Measurements from ENCODE around the gene CSF3R. TPM values are rescaled to one million over a fixed set of nuclear protein-coding genes. Genes with fewer than 3 reads are reported as not detected.
A peak's percentile ranks its signal among the peaks of the same experiment; 100 is the strongest.
"Not testable (repeated sequence)": the region's sequence is repeated elsewhere in the genome, so short reads cannot be mapped to it uniquely, and the experiment has no call there.

The CSF3R gene
- total RNA-seq, 1 donor from 2014 or later: 21.7 TPM

DNA sequence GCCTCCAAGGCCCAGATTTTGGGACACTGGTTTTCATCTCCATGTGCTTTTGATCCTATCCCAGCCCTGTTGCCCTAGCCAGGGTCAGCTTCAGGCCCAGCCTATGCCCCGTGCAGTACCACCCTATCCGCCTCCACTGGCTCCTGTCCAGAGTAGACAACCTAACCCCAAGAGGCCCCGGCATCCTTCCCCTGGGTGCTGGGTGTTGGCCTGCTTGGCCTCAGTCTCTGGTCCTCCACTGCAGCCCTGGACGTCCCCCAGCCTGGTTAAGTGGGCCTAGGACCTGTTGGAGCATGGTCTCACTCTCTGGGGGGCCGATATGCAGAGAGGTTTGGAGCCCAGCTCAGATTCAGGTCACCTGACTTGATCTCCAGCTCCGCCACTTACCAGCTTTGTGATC is 1.6 kb downstream of the CSF3R start:
- no peak for DNase-seq

DNA sequence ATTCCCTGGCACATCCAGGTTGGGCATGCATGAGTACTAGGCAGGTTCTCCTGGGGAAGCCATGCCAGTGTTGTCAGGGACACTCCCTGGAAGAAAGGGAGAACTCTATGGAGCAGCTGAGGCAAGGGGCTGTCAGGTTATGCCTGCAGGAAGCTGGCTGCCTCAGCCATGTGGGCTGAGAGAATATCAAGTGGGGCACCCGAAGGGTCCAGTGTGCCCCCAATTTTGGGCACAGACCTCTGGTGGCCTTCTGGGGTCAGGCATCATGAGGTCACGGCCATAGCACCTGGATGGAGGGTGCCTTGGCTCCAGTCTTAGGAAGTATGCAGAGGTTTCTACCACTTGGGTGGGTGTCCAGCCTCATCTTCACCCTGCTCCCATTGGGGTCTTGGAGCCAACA is 2.6 kb downstream of the CSF3R start:
- no peak for DNase-seq

DNA sequence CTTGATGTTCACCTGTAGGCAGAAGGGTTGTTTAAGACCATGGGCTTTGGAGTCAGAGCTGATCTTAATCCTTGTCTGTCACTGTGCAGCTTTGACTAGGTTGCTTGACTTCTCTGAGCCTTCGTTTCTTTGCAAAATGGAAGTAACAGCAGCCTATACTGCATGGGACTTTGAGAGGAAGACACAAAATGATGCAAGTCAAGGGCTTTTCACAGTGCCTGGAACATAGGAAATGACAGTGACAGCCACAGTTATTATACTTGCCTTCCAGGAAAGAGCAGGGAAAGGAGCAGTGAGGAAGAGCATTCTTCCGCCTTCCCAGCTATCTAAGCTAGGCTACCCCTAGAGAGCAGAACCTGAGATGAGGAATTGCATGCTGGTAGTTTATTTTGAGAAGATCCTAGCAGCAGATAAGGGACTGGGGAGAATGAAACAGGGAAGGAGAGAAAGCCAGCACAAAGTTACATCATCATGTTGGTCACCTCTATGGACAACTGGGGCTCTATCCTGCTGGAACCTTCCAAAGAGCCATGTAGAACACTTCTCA is 3.1 kb downstream of the CSF3R start:
- DNase-seq: no peak

DNA sequence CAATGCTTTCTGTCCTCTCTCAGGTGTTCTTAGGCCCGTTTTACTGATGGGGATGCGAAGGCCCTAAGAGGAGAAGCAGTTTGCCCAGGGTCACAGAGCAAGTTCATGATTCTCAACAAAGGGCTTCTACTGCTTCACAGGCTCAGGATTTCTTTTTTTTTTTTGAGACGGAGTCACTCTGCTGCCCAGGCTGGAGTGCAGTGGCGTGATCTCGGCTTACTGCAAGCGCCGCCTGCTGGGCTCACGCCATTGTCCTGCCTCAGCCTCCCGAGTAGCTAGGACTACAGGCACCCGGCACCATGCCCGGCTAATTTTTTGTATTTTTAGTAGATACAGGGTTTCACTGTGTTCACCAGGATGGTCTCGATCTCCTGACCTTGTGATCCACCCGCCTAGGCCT is 5.1 kb downstream of the CSF3R start:
- not testable (repeated sequence) for DNase-seq

- DNase-seq: no peak
Measured at GRCh38 chr1:36476945-36477344, 5.8 kb downstream of the CSF3R start.

DNA sequence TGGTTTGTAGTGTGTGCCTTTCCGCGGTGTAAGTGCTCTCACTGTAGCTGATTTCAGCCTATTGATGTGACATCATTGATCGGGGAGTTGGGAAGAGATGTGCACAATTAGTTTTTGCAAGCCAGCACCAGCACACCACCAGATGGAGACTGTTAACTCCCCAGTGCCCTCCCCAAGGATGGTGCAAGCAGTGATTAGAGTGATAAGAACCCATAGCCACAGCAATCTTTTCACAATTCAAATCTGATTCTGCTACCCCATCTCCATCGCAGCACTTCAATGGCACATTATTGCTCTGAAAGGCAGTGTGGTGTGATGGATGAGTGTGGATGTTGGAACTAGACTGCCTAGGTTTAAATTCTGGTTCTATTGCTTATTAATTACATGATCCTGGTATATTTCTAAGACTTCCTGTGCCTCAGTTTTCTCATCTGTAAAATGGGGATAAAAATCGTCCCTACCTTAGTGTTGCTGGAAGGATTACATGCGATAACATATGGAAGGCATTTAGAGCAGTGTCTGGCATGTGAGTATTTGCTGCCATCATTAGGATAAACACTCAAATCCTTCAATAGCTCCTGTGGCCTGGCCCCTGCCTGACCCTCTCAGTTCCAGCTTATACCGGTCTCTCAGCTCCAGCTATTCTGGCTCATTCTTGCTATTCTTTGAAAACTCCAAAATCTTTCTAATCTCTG is 6.7 kb downstream of the CSF3R start:
- no peak for DNase-seq

DNA sequence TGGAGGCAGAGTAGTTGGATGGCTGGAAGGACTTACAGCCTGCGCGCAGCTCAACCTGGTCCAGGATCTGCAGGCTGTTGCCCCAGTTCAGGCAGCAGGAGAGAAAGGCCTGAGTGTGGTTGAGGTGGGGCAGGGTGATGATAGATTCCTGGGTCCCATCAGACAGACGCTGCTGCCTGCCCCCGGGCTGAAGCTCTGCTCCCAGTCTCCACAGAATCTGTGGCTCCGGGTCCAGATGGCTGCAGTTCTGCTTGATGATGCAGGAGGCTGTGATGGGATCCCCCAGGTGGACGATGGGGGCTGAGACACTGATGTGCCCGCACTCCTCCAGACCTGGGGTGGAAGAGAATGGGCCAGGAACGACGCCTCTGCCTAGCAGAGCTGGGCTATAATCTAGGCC is 7.4 kb downstream of the CSF3R start:
- no peak for DNase-seq

DNA sequence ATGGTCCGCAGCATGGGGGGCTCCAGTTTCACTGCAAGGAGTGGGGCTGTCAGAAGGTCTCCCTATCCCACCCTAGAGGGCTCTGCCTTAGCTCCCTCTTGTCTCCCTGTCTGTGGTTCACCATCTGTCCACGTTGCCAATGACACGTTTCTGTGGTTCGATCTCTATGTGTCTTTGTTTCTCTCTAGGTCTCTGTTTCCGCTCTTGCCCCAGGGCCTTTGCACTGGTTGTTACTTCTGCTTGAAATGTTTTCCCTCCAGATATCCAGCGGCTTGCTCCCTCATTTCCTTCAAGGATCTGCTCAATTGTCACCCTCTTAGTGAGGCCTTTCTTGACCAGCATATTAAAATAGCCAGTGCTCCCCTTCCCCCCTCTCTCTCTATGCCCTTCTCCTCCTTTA is 10.1 kb downstream of the CSF3R start:
- DNase-seq: no peak

DNA sequence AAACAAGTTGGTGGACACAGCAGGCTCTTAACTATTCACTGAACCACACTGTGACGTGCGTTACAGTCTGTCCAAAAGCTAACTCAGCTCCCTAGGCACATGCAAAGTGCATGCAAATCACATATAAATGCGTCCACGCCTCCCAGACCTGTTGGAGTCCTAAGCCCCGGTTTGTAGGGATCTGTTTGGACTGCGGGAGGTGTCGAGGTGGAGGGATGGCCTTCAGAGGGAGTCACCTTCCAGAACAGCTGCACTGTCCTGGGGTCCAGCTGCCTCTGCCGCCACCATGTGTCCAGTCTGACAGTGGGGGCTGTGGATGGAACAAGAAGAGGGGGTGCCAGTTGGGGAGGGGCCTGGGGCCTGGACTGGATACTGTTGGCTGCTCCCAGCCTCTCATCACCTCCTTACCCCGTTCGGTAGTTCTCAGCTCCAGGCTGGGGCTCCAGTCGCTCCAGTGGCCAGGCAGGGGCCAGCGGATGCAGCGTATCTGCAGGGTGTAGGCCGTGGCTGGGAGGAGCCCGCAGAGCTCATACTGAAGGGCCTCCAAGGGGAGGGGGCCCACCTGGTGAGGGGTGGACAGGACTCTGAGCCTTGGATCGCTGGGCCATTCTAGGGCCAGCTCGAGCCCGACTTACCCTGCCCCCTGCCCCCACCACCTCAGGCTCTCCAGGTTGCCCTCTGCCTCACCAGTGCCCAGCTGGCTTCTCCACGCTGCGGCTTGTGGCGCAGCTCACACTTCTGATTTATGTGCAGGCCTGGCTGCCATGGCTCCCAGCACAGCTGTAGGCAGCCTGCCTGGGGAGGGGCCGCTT is 10.7 kb downstream of the CSF3R start:
- no peak for DNase-seq

GRCh38 chr1:36469163-36469562 is 13.6 kb downstream of the CSF3R start:
- no peak for DNase-seq

DNA sequence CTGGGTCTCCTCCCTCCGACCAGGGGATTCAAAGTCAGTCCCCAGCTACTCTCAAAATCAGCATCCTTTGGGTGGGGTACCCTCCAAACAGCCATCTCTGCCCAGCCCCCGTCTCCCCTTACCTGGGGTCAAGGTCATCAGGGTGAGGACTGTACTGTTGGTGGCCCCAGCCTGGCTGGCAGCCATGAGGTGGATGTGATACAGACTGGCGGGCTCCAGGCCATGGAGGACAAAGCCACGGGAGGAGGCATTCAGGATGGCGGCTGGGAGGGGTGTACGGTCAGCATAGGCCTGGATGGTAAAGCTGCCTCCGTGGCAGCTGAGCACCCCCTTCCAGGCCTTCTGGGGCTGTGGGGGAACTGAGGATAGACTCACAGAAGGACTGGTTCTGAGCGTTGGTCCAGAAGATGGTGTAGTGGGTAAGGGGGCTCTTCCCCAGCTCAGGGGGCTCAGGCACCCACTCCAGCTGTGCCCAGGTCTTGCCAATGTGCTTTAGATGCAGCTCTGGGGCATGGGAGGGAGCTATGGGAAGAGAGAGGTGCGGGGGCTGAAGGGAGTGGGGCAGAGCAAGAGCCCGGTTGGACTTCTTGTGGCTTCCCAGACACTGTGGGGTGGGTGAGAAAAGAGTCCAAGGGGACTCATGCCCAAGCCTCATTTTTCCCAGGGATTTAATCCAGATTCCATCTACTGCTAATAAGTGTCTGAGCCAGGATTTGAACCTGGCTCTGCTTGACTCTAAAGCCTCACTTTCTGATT is 14.8 kb downstream of the CSF3R start:
- no peak for DNase-seq

DNA sequence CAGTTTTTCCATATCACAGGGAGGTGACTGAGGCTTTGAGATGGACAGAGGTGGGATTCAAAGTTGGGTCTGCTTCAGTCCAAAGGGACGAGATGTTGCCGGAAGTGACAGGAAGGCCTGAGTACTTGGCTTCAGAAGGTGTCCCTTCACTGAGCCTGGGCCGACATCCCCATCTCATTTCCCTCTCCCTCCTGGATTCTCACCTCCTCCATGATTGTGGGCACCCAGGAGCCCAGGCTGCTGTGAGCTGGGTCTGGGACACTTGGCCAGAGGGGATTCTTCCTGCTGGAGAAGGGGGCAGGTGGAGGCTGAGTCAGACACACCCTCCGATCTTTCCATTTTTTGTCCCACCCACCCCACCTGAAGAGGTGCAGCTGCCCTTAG is 15.7 kb downstream of the CSF3R start:
- no peak for DNase-seq

GRCh38 chr1:36466370-36467026 is 16.2 kb downstream of the CSF3R start:
- DNase-seq: no peak

- DNase-seq: no peak
Measured at GRCh38 chr1:36465731-36466369, 16.9 kb downstream of the CSF3R start.

- peak; percentile 48 for DNase-seq
Measured at GRCh38 chr1:36464605-36465393, 17.9 kb downstream of the CSF3R start.

DNA sequence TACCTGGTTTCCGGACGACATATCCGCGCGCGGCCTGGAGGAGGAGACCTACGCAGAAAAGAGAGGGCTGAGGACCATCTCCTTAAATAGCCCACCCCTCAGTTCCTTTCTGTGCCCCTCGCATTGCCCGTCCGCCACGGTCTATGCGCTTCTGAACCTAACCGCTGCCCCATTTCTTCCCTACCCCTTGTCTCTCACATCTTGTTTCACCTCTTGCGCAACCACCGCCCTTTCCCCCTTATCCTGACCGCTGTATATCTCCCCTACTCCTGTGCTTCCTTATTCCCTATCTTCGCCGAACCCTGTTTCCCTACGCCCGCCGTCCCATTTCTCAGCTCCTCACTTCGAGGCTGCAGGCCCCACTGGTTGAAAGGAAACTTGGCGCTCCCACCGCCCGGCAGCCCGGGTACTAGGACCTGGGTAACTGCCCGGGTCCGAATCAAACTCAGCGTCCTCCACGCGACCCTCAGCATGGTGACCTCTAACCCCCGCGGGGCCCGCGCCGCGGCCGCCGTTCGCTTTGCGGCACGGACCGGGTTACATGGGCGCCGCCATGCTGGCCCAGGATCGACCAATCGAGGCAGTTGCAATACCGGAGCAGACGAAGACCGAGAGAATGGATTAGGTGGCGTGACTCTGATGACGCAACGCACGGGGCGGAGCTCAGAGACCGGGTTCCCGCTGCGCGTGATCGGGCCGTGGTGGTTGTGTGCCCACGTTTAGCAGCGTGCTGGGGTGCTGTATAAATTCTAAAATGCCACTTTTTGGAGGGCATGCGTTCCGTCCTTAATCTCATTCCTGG is 18.7 kb downstream of the CSF3R start, which contains the start of gene MRPS15:
TSS of gene MRPS15 (minus strand) at position 582 of the 802 bp plus-strand sequence. CDS start at position 473, 109 bp downstream.
- DNase-seq: peak; percentile 94

GRCh38 chr1:36463463-36463802 is 19.3 kb downstream of the CSF3R start:
- no peak for DNase-seq

DNA sequence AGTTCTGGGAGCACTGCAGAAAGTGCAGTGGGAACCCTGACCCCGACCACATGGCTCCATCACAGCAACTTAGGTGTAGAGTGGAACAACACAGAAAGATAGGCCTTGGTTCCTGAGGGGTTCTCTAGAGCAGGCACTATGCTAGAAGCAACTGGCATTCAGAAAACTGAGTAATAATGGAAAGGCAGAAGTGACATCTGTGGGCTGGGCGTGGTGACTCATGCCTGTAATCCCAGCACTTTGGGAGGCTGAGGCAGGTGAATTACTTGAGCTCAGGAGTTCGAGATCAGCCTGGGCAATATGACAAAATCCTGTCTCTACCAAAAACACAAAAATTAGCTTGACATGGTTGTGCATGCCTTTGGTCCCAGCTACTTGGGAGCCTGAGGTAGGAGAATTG is 23.8 kb downstream of the CSF3R start:
- no peak for DNase-seq

DNA sequence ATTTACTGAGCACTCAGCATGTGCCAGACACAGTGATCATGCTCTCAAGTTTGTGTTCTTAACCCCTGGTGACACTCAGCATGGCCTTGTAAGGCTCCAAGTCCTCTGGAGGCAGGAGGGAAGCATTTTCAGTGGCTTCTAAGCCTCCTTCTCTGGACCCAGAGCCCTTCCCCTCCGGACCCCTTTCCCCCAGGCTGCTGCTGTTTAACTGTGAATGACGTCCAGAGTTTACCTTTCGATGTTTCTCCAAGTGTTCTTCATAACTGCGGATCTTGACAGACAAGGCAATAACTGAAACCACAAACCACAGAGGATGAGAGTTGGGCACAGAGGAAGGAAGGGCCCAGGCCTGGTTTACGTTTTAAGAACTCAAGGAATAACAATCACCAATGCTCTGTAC is 25.0 kb downstream of the CSF3R start:
- no peak for DNase-seq

DNA sequence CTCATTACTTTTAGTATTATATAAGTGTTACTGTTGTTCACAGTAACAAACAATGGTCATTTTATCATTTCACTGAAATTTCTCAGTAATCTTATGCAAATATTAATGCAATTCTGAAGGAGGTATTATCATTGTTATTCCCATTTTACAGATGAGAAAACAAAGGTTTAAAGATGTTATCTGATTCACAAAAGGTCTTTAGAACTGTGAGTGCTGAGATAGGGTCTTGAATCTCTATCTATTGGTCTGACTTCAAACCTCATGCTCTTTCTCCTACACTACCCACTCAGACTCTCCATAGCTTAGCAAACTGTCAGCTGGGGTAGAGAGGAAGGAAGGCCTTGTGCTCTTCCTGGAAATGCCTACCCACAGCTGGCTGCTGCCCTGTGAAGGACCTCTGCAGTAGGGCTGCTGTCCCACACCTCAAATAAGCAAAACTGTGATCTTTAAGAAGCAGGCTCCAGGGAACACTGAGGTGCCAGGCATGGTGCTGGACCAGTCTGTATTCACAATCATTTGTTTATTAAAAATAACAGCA is 26.3 kb downstream of the CSF3R start:
- no peak for DNase-seq

Data from skin of body (tissue), 2 donors.